Lower leg skin (tissue), 3 donors: ENCODE results near the gene EVL.

Source experiments
- POLR2A ChIP-seq, 2 donors: fragments of 450-650 bp; IDR thresholded peaks; one replicate each; pipeline ENCODE4 v1.6.1; 2016 to 2017; ENCODE audit warnings: antibody characterized with exemption in 2 of 2, mild to moderate bottlenecking in 1 of 2, moderate library complexity in 1 of 2
- TF ChIP-seq, protein P1 (sequence below), 3 donors: fragments of 450-650 bp; IDR thresholded peaks; one replicate each; pipeline ENCODE4 v1.5.1; 2016; ENCODE audit warnings: antibody characterized with exemption in 3 of 3, mild to moderate bottlenecking in 3 of 3, moderate library complexity in 2 of 3

DNA sequence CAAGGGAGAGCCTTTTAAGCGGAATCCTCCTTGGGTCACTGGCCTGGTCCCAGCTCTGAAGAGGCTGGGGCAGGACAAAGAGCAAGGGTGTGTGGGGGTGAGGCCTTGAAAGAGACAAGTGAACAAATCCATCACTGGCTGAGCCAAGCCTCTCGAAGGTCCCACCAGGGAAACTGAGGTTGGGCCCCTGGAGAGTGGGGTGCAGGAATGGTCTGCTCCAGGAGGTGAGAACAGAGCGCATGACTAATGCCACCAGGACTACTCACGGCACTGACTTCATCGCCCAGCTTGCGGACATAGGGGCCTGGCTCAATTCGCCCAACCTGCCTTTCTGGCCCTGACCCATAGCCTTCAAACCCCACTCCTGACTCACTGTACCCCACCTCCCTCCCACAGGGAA is 113.5 kb downstream of the EVL start:
- TF ChIP-seq, protein P1, sequence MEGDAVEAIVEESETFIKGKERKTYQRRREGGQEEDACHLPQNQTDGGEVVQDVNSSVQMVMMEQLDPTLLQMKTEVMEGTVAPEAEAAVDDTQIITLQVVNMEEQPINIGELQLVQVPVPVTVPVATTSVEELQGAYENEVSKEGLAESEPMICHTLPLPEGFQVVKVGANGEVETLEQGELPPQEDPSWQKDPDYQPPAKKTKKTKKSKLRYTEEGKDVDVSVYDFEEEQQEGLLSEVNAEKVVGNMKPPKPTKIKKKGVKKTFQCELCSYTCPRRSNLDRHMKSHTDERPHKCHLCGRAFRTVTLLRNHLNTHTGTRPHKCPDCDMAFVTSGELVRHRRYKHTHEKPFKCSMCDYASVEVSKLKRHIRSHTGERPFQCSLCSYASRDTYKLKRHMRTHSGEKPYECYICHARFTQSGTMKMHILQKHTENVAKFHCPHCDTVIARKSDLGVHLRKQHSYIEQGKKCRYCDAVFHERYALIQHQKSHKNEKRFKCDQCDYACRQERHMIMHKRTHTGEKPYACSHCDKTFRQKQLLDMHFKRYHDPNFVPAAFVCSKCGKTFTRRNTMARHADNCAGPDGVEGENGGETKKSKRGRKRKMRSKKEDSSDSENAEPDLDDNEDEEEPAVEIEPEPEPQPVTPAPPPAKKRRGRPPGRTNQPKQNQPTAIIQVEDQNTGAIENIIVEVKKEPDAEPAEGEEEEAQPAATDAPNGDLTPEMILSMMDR (IDR thresholded peaks at IDR 0.05) = no peak
- no peak for TF ChIP-seq POLR2A (IDR thresholded peaks at IDR 0.05)
